ENCODE data around the gene TCERG1L. TPM values are rescaled to one million over a fixed set of nuclear protein-coding genes. Genes with fewer than 3 reads are reported as not detected.

The TCERG1L gene
- polyA plus RNA-seq, 3 donors, result not detected

GRCh38 chr10:131269776-131270460 lies 41.6 kb downstream of the TCERG1L start:
- no peak overlapping the region for H3K27ac ChIP-seq (ENCODE audit: low read depth in 1 of 2, low read length in 2 of 2)
- H3K9ac ChIP-seq (ENCODE audit: insufficient read depth, low read length, poor library complexity, severe bottlenecking), result no peak overlapping the region
- H3K9me3 Mint-ChIP-seq, result peaks cover 0 to 3% (median 0%) of the 10 kb centered on the region in 7 donors
- no peaks in the 10 kb centered on the region for H3K36me3 ChIP-seq (replicated peaks in 1 of 2; ENCODE audit: control insufficient read depth in 1 of 2, insufficient read depth in 2 of 2, low read length in 2 of 2)
- no peaks in the 10 kb centered on the region for H3K27me3 ChIP-seq (ENCODE audit: control insufficient read depth in 2 of 2, insufficient read depth in 2 of 2, low read length in 2 of 2)
- H3K36me3 Mint-ChIP-seq, result no peaks in the 10 kb centered on the region
- H3K4me1 Mint-ChIP-seq, result no peaks in the 10 kb centered on the region
- intact Hi-C loops (cut with micrococcal nuclease), result no loop called here
- no peak overlapping the region for H3K4me3 Mint-ChIP-seq
- no peaks in the 10 kb centered on the region for H3K79me2 ChIP-seq (ENCODE audit: insufficient read depth, low read length)
- H3K27ac Mint-ChIP-seq, result no peak overlapping the region
- H4K20me1 ChIP-seq (ENCODE audit: insufficient read depth, low read length), result no peaks in the 10 kb centered on the region
- H2AFZ ChIP-seq (ENCODE audit: insufficient read depth, low read depth, low read length, poor library complexity, severe bottlenecking), result no peak overlapping the region
- DNase-seq, result no peak
- H3K9me3 ChIP-seq (replicated peaks in 1 of 2; ENCODE audit: control insufficient read depth in 1 of 2, insufficient read depth in 1 of 2, low read length in 2 of 2), result no peaks in the 10 kb centered on the region
- no peak for TF ChIP-seq CTCF (IDR thresholded peaks at IDR 0.05)
- H3K27me3 Mint-ChIP-seq (ENCODE audit: low read depth in 3 of 3), result peaks cover 0 to 2% (median 0%) of the 10 kb centered on the region in 3 donors
- no peaks in the 10 kb centered on the region for H3K4me1 ChIP-seq (ENCODE audit: control insufficient read depth in 1 of 2, insufficient read depth in 2 of 2, low read length in 2 of 2)
- WGBS (ENCODE audit: insufficient coverage), result 93% methylated on average over 10 of the region's 17 CpGs
- no peak overlapping the region for H3K4me2 ChIP-seq (replicated peaks; ENCODE audit: extremely low read depth, low read length, poor library complexity, severe bottlenecking)
- no peak overlapping the region for H3K4me3 ChIP-seq (replicated peaks in 1 of 3; ENCODE audit: low read depth in 2 of 3, low read length in 3 of 3)

GRCh38 chr10:131267814-131268095 lies 43.8 kb downstream of the TCERG1L start:
- Histone ChIP-seq H3K27ac (ENCODE audit: low read depth in 1 of 2, low read length in 2 of 2) (no peak overlapping the region), H3K4me1 (ENCODE audit: control insufficient read depth in 1 of 2, insufficient read depth in 2 of 2, low read length in 2 of 2) (no peaks in the 10 kb centered on the region), H4K20me1 (ENCODE audit: insufficient read depth, low read length) (no peaks in the 10 kb centered on the region), H3K27me3 (ENCODE audit: control insufficient read depth in 2 of 2, insufficient read depth in 2 of 2, low read length in 2 of 2) (no peaks in the 10 kb centered on the region), H2AFZ (ENCODE audit: insufficient read depth, low read depth, low read length, poor library complexity, severe bottlenecking) (no peak overlapping the region), H3K36me3 (replicated peaks in 1 of 2; ENCODE audit: control insufficient read depth in 1 of 2, insufficient read depth in 2 of 2, low read length in 2 of 2) (no peaks in the 10 kb centered on the region), H3K79me2 (ENCODE audit: insufficient read depth, low read length) (no peaks in the 10 kb centered on the region), H3K4me2 (replicated peaks; ENCODE audit: extremely low read depth, low read length, poor library complexity, severe bottlenecking) (no peak overlapping the region), H3K4me3 (replicated peaks in 1 of 3; ENCODE audit: low read depth in 2 of 3, low read length in 3 of 3) (no peak overlapping the region), H3K9ac (ENCODE audit: insufficient read depth, low read length, poor library complexity, severe bottlenecking) (no peak overlapping the region), H3K9me3 (replicated peaks in 1 of 2; ENCODE audit: control insufficient read depth in 1 of 2, insufficient read depth in 1 of 2, low read length in 2 of 2) (no peaks in the 10 kb centered on the region)
- Mint-ChIP-seq H3K4me1 (no peaks in the 10 kb centered on the region), H3K36me3 (no peaks in the 10 kb centered on the region), H3K9me3 (peaks cover 0 to 3% (median 0%) of the 10 kb centered on the region in 7 donors), H3K4me3 (no peak overlapping the region), H3K27me3 (ENCODE audit: low read depth in 3 of 3) (peaks cover 0 to 2% (median 0%) of the 10 kb centered on the region in 3 donors), H3K27ac (no peak overlapping the region)
- TF ChIP-seq CTCF (IDR thresholded peaks at IDR 0.05), result no peak
- 92% methylated on average over 5 of the region's 6 CpGs for WGBS (ENCODE audit: insufficient coverage)
- intact Hi-C loops (cut with micrococcal nuclease), result no loop called here
- DNase-seq, result no peak
